MG63 (cell line): ENCODE results near the gene THSD7A. TPM values are rescaled to one million over a fixed set of nuclear protein-coding genes. Genes with fewer than 3 reads are reported as not detected.

ENCODE experiments used
- DNase-seq: peaks from one replicate; pipeline ENCODE4 v3.0.0-alpha.2; 2020
- H3K27me3 ChIP-seq: fragments of 250-450 bp; sonication (Bioruptor Pico); 2 replicates; pipeline ENCODE4 v1.5.1; 2020; ENCODE audit warnings: mild to moderate bottlenecking, moderate library complexity
- H3K36me3 ChIP-seq: fragments of 250-450 bp; sonication (Bioruptor Pico); 2 replicates; pipeline ENCODE4 v1.5.1; 2020; ENCODE audit warnings: mild to moderate bottlenecking, moderate library complexity
- H3K4me3 ChIP-seq: fragments of 250-450 bp; sonication (Bioruptor Pico); 2 replicates; pipeline ENCODE4 v1.5.1; 2020; ENCODE audit warnings: mild to moderate bottlenecking, moderate library complexity
- H3K9me3 ChIP-seq: fragments of 250-450 bp; sonication (Bioruptor Pico); 2 replicates; pipeline ENCODE4 v1.5.1; 2020; ENCODE audit warnings: mild to moderate bottlenecking, moderate library complexity
- total RNA-seq: library from RNA; depleted of rRNA; stranded (reverse); fragments of >200 nt; shearing (Covaris generic); gene quantifications from 2 replicates; pipeline ENCODE4 v1.2.3, GENCODE V29; 2014; ENCODE audit warnings: low replicate concordance

THSD7A gene
- total RNA-seq, 1 experiment from 2014 or later, result not detected

GRCh38 chr7:11830582-11831155, 1.3 kb downstream of the THSD7A start:
- Histone ChIP-seq H3K36me3 (no peaks in the 10 kb centered on the region), H3K4me3 (no peak overlapping the region), H3K9me3 (no peaks in the 10 kb centered on the region), H3K27me3 (peaks cover 30% of the 10 kb centered on the region)
- DNase-seq, result no peak

- Histone ChIP-seq H3K27me3 (peaks cover 30% of the 10 kb centered on the region), H3K4me3 (no peak overlapping the region), H3K9me3 (no peaks in the 10 kb centered on the region), H3K36me3 (no peaks in the 10 kb centered on the region)
- no peak for DNase-seq
Observed at GRCh38 chr7:11829954-11830353, 2.0 kb downstream of the THSD7A start.

DNA sequence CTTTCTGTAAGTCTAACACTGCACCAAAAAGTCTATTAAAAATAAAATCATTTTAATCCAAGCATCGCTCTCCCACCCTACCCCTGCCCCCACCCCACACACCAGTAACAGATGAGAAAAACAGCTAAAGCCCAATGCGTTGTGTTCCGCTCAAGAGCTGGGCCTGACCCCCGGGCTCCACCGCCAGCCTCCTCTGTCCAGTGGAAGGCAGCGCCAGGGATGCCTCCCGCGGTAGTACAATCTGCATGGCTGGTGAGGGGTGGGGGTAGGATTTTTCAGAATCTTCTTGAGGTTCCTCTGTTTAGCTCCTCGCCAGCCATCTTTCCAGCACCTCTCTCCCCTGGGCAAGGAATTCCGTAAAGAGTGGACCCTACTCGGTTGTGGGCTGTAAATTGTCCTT, 12.1 kb downstream of the THSD7A start:
- H3K27me3 ChIP-seq, result no peaks in the 10 kb centered on the region
- no peak overlapping the region for H3K4me3 ChIP-seq
- no peaks in the 10 kb centered on the region for H3K9me3 ChIP-seq
- no peaks in the 10 kb centered on the region for H3K36me3 ChIP-seq
- DNase-seq, result no peak

DNA sequence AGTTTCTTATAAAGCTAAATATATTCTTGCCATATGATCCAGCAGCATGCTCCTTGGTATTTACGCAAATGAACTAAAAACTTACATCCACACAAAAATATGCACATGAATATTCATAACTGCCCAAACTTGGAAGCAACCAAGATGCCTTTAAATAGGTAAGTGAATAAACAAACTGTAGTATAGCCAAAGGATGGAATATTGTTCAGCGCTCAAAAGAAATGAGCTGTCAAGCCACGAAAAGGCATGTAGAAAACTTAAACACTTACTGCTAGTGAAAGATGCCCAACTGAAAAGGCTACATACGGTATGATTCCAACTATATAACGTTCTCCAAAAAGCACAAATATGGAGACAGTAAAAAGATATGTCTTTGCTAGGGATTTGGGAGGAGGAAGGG, 12.7 kb downstream of the THSD7A start:
- no peaks in the 10 kb centered on the region for H3K27me3 ChIP-seq
- H3K36me3 ChIP-seq, result no peaks in the 10 kb centered on the region
- H3K9me3 ChIP-seq, result no peaks in the 10 kb centered on the region
- DNase-seq, result no peak
- H3K4me3 ChIP-seq, result no peak overlapping the region

DNA sequence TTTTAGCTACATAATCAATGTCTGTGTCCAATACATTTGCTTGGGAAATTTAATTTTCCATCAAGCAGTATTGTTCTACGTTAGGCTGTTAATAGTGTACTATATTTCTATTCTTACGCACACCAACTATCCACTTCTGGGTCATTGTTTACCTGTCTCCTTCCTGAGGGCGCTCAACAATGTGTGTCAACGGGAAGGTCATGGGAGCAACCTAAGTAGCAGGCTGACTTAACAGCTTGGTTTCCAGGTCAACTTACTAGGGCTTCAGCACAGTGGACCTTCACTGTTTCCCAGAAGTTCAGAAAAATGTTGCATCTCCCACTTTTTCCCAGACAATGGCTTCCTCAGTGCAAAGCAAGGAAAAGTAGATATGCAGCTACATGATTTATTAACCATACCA, 13.7 kb downstream of the THSD7A start:
- H3K4me3 ChIP-seq, result no peak overlapping the region
- H3K36me3 ChIP-seq, result no peaks in the 10 kb centered on the region
- no peaks in the 10 kb centered on the region for H3K9me3 ChIP-seq
- H3K27me3 ChIP-seq, result no peaks in the 10 kb centered on the region
- no peak for DNase-seq

GRCh38 chr7:11817111-11817740, 14.8 kb downstream of the THSD7A start:
- H3K36me3 ChIP-seq, result no peaks in the 10 kb centered on the region
- no peaks in the 10 kb centered on the region for H3K9me3 ChIP-seq
- no peak overlapping the region for H3K4me3 ChIP-seq
- H3K27me3 ChIP-seq, result no peaks in the 10 kb centered on the region
- DNase-seq, result no peak

- no peak for DNase-seq
- Histone ChIP-seq H3K36me3 (no peaks in the 10 kb centered on the region), H3K4me3 (no peak overlapping the region), H3K9me3 (no peaks in the 10 kb centered on the region), H3K27me3 (no peaks in the 10 kb centered on the region)
Observed at GRCh38 chr7:11811709-11812108, 20.3 kb downstream of the THSD7A start.

- no peak overlapping the region for H3K4me3 ChIP-seq
- H3K9me3 ChIP-seq, result no peaks in the 10 kb centered on the region
- no peaks in the 10 kb centered on the region for H3K36me3 ChIP-seq
- no peaks in the 10 kb centered on the region for H3K27me3 ChIP-seq
- no peak for DNase-seq
Observed at GRCh38 chr7:11810043-11810625, 21.9 kb downstream of the THSD7A start.

DNA sequence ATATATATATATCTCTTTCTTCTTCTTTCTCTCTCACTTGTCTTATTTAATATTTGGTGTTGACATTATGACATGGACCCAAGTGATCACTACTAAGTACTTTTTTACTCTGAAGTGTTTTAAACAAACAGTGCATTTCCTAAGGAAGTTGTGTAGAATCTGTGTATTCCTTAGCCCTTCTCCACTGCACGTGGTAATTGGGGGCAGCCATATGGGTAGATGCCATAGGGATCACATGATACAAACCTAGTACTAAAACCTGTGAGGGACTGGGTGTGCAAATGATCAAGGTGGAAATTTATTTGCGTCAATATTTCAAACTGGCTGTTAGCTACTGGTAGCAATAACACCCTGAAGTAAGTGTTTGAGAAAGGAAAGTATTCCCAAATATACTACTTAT, 25.0 kb downstream of the THSD7A start:
- Histone ChIP-seq H3K4me3 (no peak overlapping the region), H3K36me3 (no peaks in the 10 kb centered on the region), H3K27me3 (no peaks in the 10 kb centered on the region), H3K9me3 (no peaks in the 10 kb centered on the region)
- no peak for DNase-seq

- H3K27me3 ChIP-seq, result no peaks in the 10 kb centered on the region
- DNase-seq, result no peak
- no peak overlapping the region for H3K4me3 ChIP-seq
- no peaks in the 10 kb centered on the region for H3K9me3 ChIP-seq
- H3K36me3 ChIP-seq, result no peaks in the 10 kb centered on the region
Observed at GRCh38 chr7:11804621-11805020, 27.4 kb downstream of the THSD7A start.

GRCh38 chr7:11795231-11795630, 36.8 kb downstream of the THSD7A start:
- no peaks in the 10 kb centered on the region for H3K36me3 ChIP-seq

GRCh38 chr7:11792166-11792565, 39.8 kb downstream of the THSD7A start:
- H3K36me3 ChIP-seq, result no peaks in the 10 kb centered on the region
- H3K27me3 ChIP-seq, result no peaks in the 10 kb centered on the region
- no peak for DNase-seq
- H3K9me3 ChIP-seq, result no peaks in the 10 kb centered on the region
- no peak overlapping the region for H3K4me3 ChIP-seq

More at GRCh38 chr7:11795231-11795630, 36.8 kb downstream of the THSD7A start:
- no peak for DNase-seq
- Histone ChIP-seq H3K9me3 (no peaks in the 10 kb centered on the region), H3K27me3 (no peaks in the 10 kb centered on the region), H3K4me3 (no peak overlapping the region)

- no peaks in the 10 kb centered on the region for H3K27me3 ChIP-seq
- H3K36me3 ChIP-seq, result no peaks in the 10 kb centered on the region
- H3K4me3 ChIP-seq, result no peak overlapping the region
- H3K9me3 ChIP-seq, result no peaks in the 10 kb centered on the region
- DNase-seq, result no peak
Observed at GRCh38 chr7:11788568-11788967, 43.4 kb downstream of the THSD7A start.

- no peaks in the 10 kb centered on the region for H3K9me3 ChIP-seq
- DNase-seq, result no peak
- H3K27me3 ChIP-seq, result no peaks in the 10 kb centered on the region
- H3K4me3 ChIP-seq, result no peak overlapping the region
- no peaks in the 10 kb centered on the region for H3K36me3 ChIP-seq
Observed at GRCh38 chr7:11787534-11787933, 44.5 kb downstream of the THSD7A start.

- H3K4me3 ChIP-seq, result no peak overlapping the region
- no peaks in the 10 kb centered on the region for H3K27me3 ChIP-seq
- H3K36me3 ChIP-seq, result no peaks in the 10 kb centered on the region
- no peaks in the 10 kb centered on the region for H3K9me3 ChIP-seq
- DNase-seq, result no peak
Observed at GRCh38 chr7:11786186-11786585, 45.8 kb downstream of the THSD7A start.

DNA sequence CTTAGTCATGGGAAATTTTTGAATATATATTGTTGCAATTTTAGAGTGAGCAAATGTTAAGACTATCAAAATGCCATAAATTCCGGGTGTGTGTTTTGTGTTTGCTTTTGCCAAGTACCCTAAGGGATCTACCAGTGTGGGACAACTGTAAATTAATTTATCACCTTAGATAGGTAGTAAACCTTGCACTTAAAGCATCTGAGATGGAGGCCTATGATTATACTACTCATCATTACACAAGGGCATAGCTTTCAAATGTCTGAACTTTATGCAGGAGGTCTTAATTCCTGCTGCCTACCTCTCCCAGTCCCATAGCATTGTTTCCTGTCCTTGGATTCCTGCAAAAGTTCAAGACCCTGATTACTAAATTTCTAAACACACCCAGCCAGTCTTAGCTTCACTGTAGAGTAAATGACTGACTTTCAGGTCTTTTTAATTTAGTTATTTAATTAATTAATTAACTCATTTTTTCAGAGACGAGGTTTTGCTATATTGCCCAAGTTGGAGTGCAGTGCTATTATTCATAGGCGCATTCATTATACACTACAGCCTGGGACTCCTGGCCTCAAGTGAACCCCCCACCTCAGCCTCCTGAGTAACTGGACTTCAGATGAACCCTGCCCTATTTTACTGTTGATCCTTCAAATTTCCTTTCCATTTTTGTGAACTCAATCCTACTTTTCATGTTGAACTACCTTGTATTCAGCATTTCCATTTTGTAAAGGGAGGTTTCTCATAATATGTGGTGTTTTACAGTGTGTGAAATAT, 47.0 kb downstream of the THSD7A start:
- Histone ChIP-seq H3K27me3 (no peaks in the 10 kb centered on the region), H3K36me3 (no peaks in the 10 kb centered on the region), H3K4me3 (no peak overlapping the region), H3K9me3 (no peaks in the 10 kb centered on the region)
- DNase-seq, result no peak

GRCh38 chr7:11779864-11780674, 51.9 kb downstream of the THSD7A start:
- H3K27me3 ChIP-seq, result no peaks in the 10 kb centered on the region
- DNase-seq, result no peak
- H3K9me3 ChIP-seq, result no peaks in the 10 kb centered on the region
- no peak overlapping the region for H3K4me3 ChIP-seq
- H3K36me3 ChIP-seq, result no peaks in the 10 kb centered on the region
